ENCODE data around the gene LRTM2.

DNA sequence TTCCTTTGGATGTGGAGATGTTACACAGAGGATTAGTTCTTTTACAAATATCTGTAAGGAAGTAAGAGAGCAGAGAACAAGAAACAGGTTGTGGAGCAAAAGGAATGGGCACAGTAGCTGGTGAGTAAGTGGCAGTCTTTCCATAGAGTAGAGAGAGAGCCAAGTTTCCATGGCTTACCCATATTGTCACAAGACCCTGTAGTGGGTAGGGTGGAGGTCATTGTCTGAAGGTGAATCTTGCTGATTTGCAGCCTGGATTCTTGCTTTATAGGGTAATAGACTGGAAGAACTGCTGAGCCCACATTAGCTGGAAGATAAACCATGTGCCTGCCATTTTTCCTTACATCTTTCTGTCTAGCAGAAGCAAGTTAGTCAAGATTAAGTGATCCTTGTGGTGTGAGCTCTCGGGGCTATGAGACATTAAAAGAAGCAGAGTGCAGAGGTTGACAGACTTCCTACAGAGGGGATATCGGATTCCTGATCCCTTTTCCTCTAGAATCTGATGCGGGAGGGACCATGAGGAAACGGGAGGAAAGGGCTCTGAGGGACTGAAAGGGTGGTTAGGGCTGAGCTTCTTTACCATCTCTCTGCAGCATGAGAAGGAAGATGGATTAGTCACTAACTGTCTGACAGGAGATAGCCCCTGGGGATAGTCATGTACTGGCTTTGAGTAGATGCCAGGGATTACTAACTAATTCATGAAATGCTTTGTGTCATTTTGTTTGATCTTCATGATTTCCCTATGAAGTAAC, 44.0 kb upstream of the LRTM2 start:
- TF ChIP-seq TAF1 (IDR thresholded peaks at IDR 0.05; ENCODE audit: low read depth, low read length) (no peak), POLR2AphosphoS5 (IDR thresholded peaks at IDR 0.05; ENCODE audit: low read depth, low read length) (no peak), POLR2A (IDR thresholded peaks at IDR 0.05; ENCODE audit: low read depth, low read length) (no peak), PAX5 (IDR thresholded peaks at IDR 0.05; ENCODE audit: insufficient read depth, low read length, severe bottlenecking) (no peak)
